GM23338 (cell line): ENCODE data around the gene RAB2B. TPM values are rescaled to one million over a fixed set of nuclear protein-coding genes. Genes with fewer than 3 reads are reported as not detected.

Source experiments
- ATAC-seq: fragments of 200-7000 bp; cut with Tn5 transposase; 3 replicates; pipeline ENCODE4 v1.9.1; 2020
- DNase-seq: peaks from one replicate; pipeline ENCODE4 v3.0.0-alpha.2; 2015; ENCODE audit warnings: low spot score
- H2AFZ ChIP-seq: fragments of 200-600 bp; sonication (generic); 2 replicates; pipeline ENCODE4 v1.8.0; 2016; ENCODE audit warnings: antibody characterized with exemption, mild to moderate bottlenecking, moderate library complexity
- H3F3A ChIP-seq: fragments of 200-600 bp; sonication (generic); replicated peaks from 2 replicates; pipeline ENCODE4 v1.8.0; 2017; ENCODE audit warnings: antibody characterized with exemption, mixed run types, low read depth
- H3K27ac ChIP-seq: fragments of 200-600 bp; sonication (generic); 2 replicates; pipeline ENCODE4 v1.6.1; 2016; ENCODE audit warnings: low read depth
- H3K27me3 ChIP-seq: fragments of 200-600 bp; sonication (generic); 2 replicates; pipeline ENCODE4 v1.8.0; 2016; ENCODE audit warnings: mild to moderate bottlenecking, mixed run types, moderate library complexity; ENCODE audit not compliant: insufficient read depth
- H3K36me3 ChIP-seq: fragments of 200-600 bp; sonication (generic); 2 replicates; pipeline ENCODE4 v1.8.0; 2016; ENCODE audit warnings: mild to moderate bottlenecking; ENCODE audit not compliant: insufficient read depth
- H3K4me1 ChIP-seq: fragments of 200-600 bp; sonication (generic); 2 replicates; pipeline ENCODE4 v1.8.0; 2016; ENCODE audit warnings: mild to moderate bottlenecking, moderate library complexity; ENCODE audit not compliant: insufficient read depth
- H3K4me2 ChIP-seq: fragments of 200-600 bp; sonication (generic); 2 replicates; pipeline ENCODE4 v1.7.1; 2017; ENCODE audit warnings: mixed run types
- H3K4me3 ChIP-seq: fragments of 200-600 bp; sonication (generic); 2 replicates; pipeline ENCODE4 v1.6.1; 2016; ENCODE audit warnings: mixed run types
- H3K79me2 ChIP-seq: fragments of 200-600 bp; sonication (generic); replicated peaks from 2 replicates; pipeline ENCODE4 v1.8.0; 2017; ENCODE audit warnings: mild to moderate bottlenecking; ENCODE audit not compliant: insufficient read depth
- H3K9me2 ChIP-seq: fragments of 200-600 bp; sonication (generic); 2 replicates; pipeline ENCODE4 v1.8.0; 2017; ENCODE audit not compliant: insufficient read depth
- H4K20me1 ChIP-seq: fragments of 200-600 bp; sonication (generic); replicated peaks from 2 replicates; pipeline ENCODE4 v1.8.0; 2017; ENCODE audit warnings: mild to moderate bottlenecking; ENCODE audit not compliant: insufficient read depth
- H3K27ac Mint-ChIP-seq: 2 replicates; pipeline ENCODE4 v1.8.0; 2020; ENCODE audit warnings: inconsistent platforms, mild to moderate bottlenecking, moderate library complexity, mixed read lengths
- H3K27me3 Mint-ChIP-seq: 3 replicates; pipeline ENCODE4 v1.8.0; 2022; ENCODE audit warnings: low read depth, mild to moderate bottlenecking, moderate library complexity, mixed read lengths, inconsistent platforms; ENCODE audit not compliant: insufficient read depth, poor library complexity
- H3K36me3 Mint-ChIP-seq: 3 replicates; pipeline ENCODE4 v1.8.0; 2021; ENCODE audit warnings: low read depth, mild to moderate bottlenecking, inconsistent platforms, moderate library complexity, mixed read lengths
- H3K4me1 Mint-ChIP-seq: 3 replicates; pipeline ENCODE4 v1.8.0; 2020; ENCODE audit warnings: mild to moderate bottlenecking, inconsistent platforms, mixed read lengths
- H3K4me3 Mint-ChIP-seq: 3 replicates; pipeline ENCODE4 v1.8.0; 2021; ENCODE audit warnings: moderate library complexity, mild to moderate bottlenecking, inconsistent platforms, mixed read lengths
- H3K9me3 Mint-ChIP-seq: 3 replicates; pipeline ENCODE4 v1.8.0; 2020; ENCODE audit warnings: moderate library complexity, mild to moderate bottlenecking, inconsistent platforms, mixed read lengths
- CREB1 ChIP-seq: fragments of 250-450 bp; sonication (Bioruptor Pico); IDR thresholded peaks from 2 replicates; pipeline ENCODE4 v1.5.0; 2020; ENCODE audit warnings: low read depth, mild to moderate bottlenecking, moderate library complexity
- CTCF ChIP-seq, 2 experiments: fragments of 200-600 bp in 1 of 2; sonication (generic) in 1 of 2; conservative IDR thresholded peaks; 2 replicates each; pipeline versions ENCODE4 v1.5.1 to v1.6.1; 2016 to 2017; ENCODE audit warnings: antibody characterized with exemption in 2 of 2, low read depth in 2 of 2, mild to moderate bottlenecking in 2 of 2, moderate library complexity in 1 of 2
- ETS1 ChIP-seq: IDR thresholded peaks from 2 replicates; pipeline ENCODE4 v1.6.1; 2016; ENCODE audit warnings: antibody characterized with exemption
- EZH2 ChIP-seq: fragments of 200-600 bp; sonication (generic); IDR thresholded peaks from one replicate; pipeline ENCODE4 v1.8.0; 2017; ENCODE audit warnings: antibody characterized with exemption, mild to moderate bottlenecking, low read depth; ENCODE audit not compliant: unreplicated experiment
- EZH2phosphoT487 ChIP-seq: fragments of 200-600 bp; sonication (generic); IDR thresholded peaks from one replicate; pipeline ENCODE4 v1.8.1; 2018; ENCODE audit warnings: antibody characterized with exemption; ENCODE audit not compliant: unreplicated experiment
- JUNB ChIP-seq: IDR thresholded peaks from one replicate; pipeline ENCODE4 v1.6.1; 2016; ENCODE audit warnings: antibody characterized with exemption; ENCODE audit not compliant: unreplicated experiment
- NANOG ChIP-seq: IDR thresholded peaks from 2 replicates; pipeline ENCODE4 v1.6.1; 2016; ENCODE audit warnings: antibody characterized with exemption, borderline replicate concordance
- POLR2AphosphoS5 ChIP-seq: IDR thresholded peaks from 2 replicates; pipeline ENCODE4 v1.6.1; 2016; ENCODE audit warnings: antibody characterized with exemption, low read depth
- REST ChIP-seq: IDR thresholded peaks from one replicate; pipeline ENCODE4 v1.6.1; 2018; ENCODE audit warnings: antibody characterized with exemption; ENCODE audit not compliant: unreplicated experiment
- STAT1 ChIP-seq: IDR thresholded peaks from one replicate; pipeline ENCODE4 v1.6.1; 2016; ENCODE audit warnings: antibody characterized with exemption; ENCODE audit not compliant: unreplicated experiment
- ZNF114 ChIP-seq: fragments of 250-450 bp; sonication (Bioruptor Pico); IDR thresholded peaks from 2 replicates; pipeline ENCODE4 v1.5.0; 2020; ENCODE audit warnings: mild to moderate bottlenecking, moderate library complexity
- ZNF331 ChIP-seq: fragments of 250-450 bp; sonication (Bioruptor Pico); IDR thresholded peaks from 2 replicates; pipeline ENCODE4 v1.5.0; 2020; ENCODE audit warnings: low read depth, mild to moderate bottlenecking, moderate library complexity
- ZNF462 ChIP-seq: fragments of 250-450 bp; sonication (Bioruptor Pico); IDR thresholded peaks from 2 replicates; pipeline ENCODE4 v1.5.0; 2020; ENCODE audit warnings: mild to moderate bottlenecking, moderate library complexity
- polyA plus RNA-seq: library from polyadenylated mRNA; unstranded; fragments of >200 nt; fragmentation: Nextera tagmentation; extraction: Ambion mirVana; gene quantifications from 2 replicates; pipeline ENCODE4 v1.2.1, GENCODE V29; 2016
- total RNA-seq: library from RNA; depleted of rRNA; stranded (reverse); fragments of >200 nt; shearing (Covaris generic); gene quantifications from 2 replicates; pipeline ENCODE4 v1.2.3, GENCODE V29; 2014

The RAB2B gene
- total and polyA plus RNA-seq, 2 experiments from 2014 or later: 12.9 to 29.9 TPM

GRCh38 chr14:21523203-21523602 is 46.4 kb upstream of the RAB2B start:
- Histone ChIP-seq H2AFZ (no peak overlapping the region), H4K20me1 (peaks cover 20% of the 10 kb centered on the region), H3K36me3 (peaks cover 30% of the 10 kb centered on the region), H3K9me2 (no peaks in the 10 kb centered on the region), H3K79me2 (peaks cover 52% of the 10 kb centered on the region), H3K4me2 (peak overlapping the region; percentile 85), H3K4me1 (peaks cover 77% of the 10 kb centered on the region), H3K27ac (peak overlapping the region; percentile 72; the same call in 1 of the 2 replicates), H3K4me3 (peak overlapping the region; percentile 30), H3K27me3 (no peaks in the 10 kb centered on the region), H3F3A (peaks cover 39% of the 10 kb centered on the region)
- ATAC-seq (no peak), DNase-seq (no peak)
- Mint-ChIP-seq H3K4me1 (peaks cover 75% of the 10 kb centered on the region), H3K4me3 (peak overlapping the region; percentile 83), H3K9me3 (no peaks in the 10 kb centered on the region; the same call in 1 of the 3 replicates), H3K27me3 (peaks cover 39% of the 10 kb centered on the region), H3K36me3 (peaks cover 65% of the 10 kb centered on the region), H3K27ac (peak overlapping the region; percentile 22)
- TF ChIP-seq EZH2: no peak
- TF ChIP-seq CTCF (conservative IDR thresholded peaks at IDR 0.05; ENCODE audit: low read depth in 2 of 2): no peak
- no peak for TF ChIP-seq STAT1
- no peak for TF ChIP-seq CREB1 (CRISPR knock-in tag)
- TF ChIP-seq NANOG: no peak
- TF ChIP-seq ETS1: no peak
- no peak for TF ChIP-seq EZH2phosphoT487
- no peak for TF ChIP-seq REST
- no peak for TF ChIP-seq ZNF114 (CRISPR knock-in tag)
- TF ChIP-seq ZNF331: no peak
- TF ChIP-seq ZNF462 (CRISPR knock-in tag): no peak
- TF ChIP-seq JUNB: no peak
- no peak; the same call in 1 of the 2 replicates for TF ChIP-seq POLR2AphosphoS5
